ENCODE measurements around the gene BEND6.

Gene BEND6

GRCh38 chr6:56930846-56931245 lies 24.1 kb upstream of the BEND6 start:
- Histone ChIP-seq H3K4me1 (ENCODE audit: insufficient read depth, low read length, poor library complexity, severe bottlenecking) (peaks cover 69% of the 10 kb centered on the region), H3K9ac (ENCODE audit: low read depth, low read length, poor library complexity, severe bottlenecking) (no peak overlapping the region), H3K4me2 (ENCODE audit: low read depth, low read length, poor library complexity, severe bottlenecking) (no peak overlapping the region), H3K9me2 (replicated peaks; ENCODE audit: low read depth, low read length) (no peaks in the 10 kb centered on the region), H2AFZ (ENCODE audit: low read length) (no peak overlapping the region), H3K36me3 (ENCODE audit: insufficient read depth, low read length) (no peaks in the 10 kb centered on the region), H4K20me1 (ENCODE audit: insufficient read depth, low read length, poor library complexity, severe bottlenecking) (no peaks in the 10 kb centered on the region), H3K9me3 (ENCODE audit: insufficient read depth, low read depth, low read length) (no peaks in the 10 kb centered on the region), H3K27me3 (ENCODE audit: insufficient read depth, low read length, poor library complexity, severe bottlenecking) (no peaks in the 10 kb centered on the region), H3K79me2 (ENCODE audit: insufficient read depth, low read length) (peaks cover 6% of the 10 kb centered on the region; the same call in 1 of the 2 replicates), H3F3A (ENCODE audit: low read depth) (peaks cover 10% of the 10 kb centered on the region), H3K4me3 (ENCODE audit: low read length, poor library complexity, severe bottlenecking) (no peak overlapping the region)
- no peak for TF ChIP-seq EZH2phosphoT487 (IDR thresholded peaks at IDR 0.05; ENCODE audit: borderline replicate concordance)
- TF ChIP-seq CTCF (conservative IDR thresholded peaks at IDR 0.05; ENCODE audit: low read length) = no peak

- no peak for TF ChIP-seq CTCF (conservative IDR thresholded peaks at IDR 0.05; ENCODE audit: low read length)
- peak overlapping the region; percentile 89 for H3K4me2 ChIP-seq (ENCODE audit: low read depth, low read length, poor library complexity, severe bottlenecking)
- peaks cover 69% of the 10 kb centered on the region for H3K4me1 ChIP-seq (ENCODE audit: insufficient read depth, low read length, poor library complexity, severe bottlenecking)
- no peaks in the 10 kb centered on the region for H3K9me3 ChIP-seq (ENCODE audit: insufficient read depth, low read depth, low read length)
- H2AFZ ChIP-seq (ENCODE audit: low read length) = peak overlapping the region; percentile 50; the same call in 1 of the 2 replicates
- no peaks in the 10 kb centered on the region for H3K36me3 ChIP-seq (ENCODE audit: insufficient read depth, low read length)
- peaks cover 15% of the 10 kb centered on the region for H3K79me2 ChIP-seq (ENCODE audit: insufficient read depth, low read length)
- peak overlapping the region; percentile 90 for H3K9ac ChIP-seq (ENCODE audit: low read depth, low read length, poor library complexity, severe bottlenecking)
- H3F3A ChIP-seq (ENCODE audit: low read depth) = peaks cover 10% of the 10 kb centered on the region
- H3K9me2 ChIP-seq (replicated peaks; ENCODE audit: low read depth, low read length) = no peaks in the 10 kb centered on the region
- no peaks in the 10 kb centered on the region for H3K27me3 ChIP-seq (ENCODE audit: insufficient read depth, low read length, poor library complexity, severe bottlenecking)
- H4K20me1 ChIP-seq (ENCODE audit: insufficient read depth, low read length, poor library complexity, severe bottlenecking) = no peaks in the 10 kb centered on the region
- peak overlapping the region; percentile 66 for H3K4me3 ChIP-seq (ENCODE audit: low read length, poor library complexity, severe bottlenecking)
Measured at GRCh38 chr6:56932910-56933477, 21.9 kb upstream of the BEND6 start.

- H3K9me2 ChIP-seq (replicated peaks; ENCODE audit: low read depth, low read length) = no peaks in the 10 kb centered on the region
- H3K9me3 ChIP-seq (ENCODE audit: insufficient read depth, low read depth, low read length) = no peaks in the 10 kb centered on the region
- peak overlapping the region; percentile 50; the same call in 1 of the 2 replicates for H2AFZ ChIP-seq (ENCODE audit: low read length)
- peak overlapping the region; percentile 90 for H3K9ac ChIP-seq (ENCODE audit: low read depth, low read length, poor library complexity, severe bottlenecking)
- no peaks in the 10 kb centered on the region for H4K20me1 ChIP-seq (ENCODE audit: insufficient read depth, low read length, poor library complexity, severe bottlenecking)
- peak overlapping the region; percentile 89 for H3K4me2 ChIP-seq (ENCODE audit: low read depth, low read length, poor library complexity, severe bottlenecking)
- peaks cover 10% of the 10 kb centered on the region for H3F3A ChIP-seq (ENCODE audit: low read depth)
- no peak for TF ChIP-seq CTCF (conservative IDR thresholded peaks at IDR 0.05; ENCODE audit: low read length)
- no peak for TF ChIP-seq EZH2phosphoT487 (IDR thresholded peaks at IDR 0.05; ENCODE audit: borderline replicate concordance)
- no peaks in the 10 kb centered on the region for H3K27me3 ChIP-seq (ENCODE audit: insufficient read depth, low read length, poor library complexity, severe bottlenecking)
- H3K79me2 ChIP-seq (ENCODE audit: insufficient read depth, low read length) = peaks cover 15% of the 10 kb centered on the region
- H3K36me3 ChIP-seq (ENCODE audit: insufficient read depth, low read length) = no peaks in the 10 kb centered on the region
- H3K4me1 ChIP-seq (ENCODE audit: insufficient read depth, low read length, poor library complexity, severe bottlenecking) = peaks cover 69% of the 10 kb centered on the region
- peak overlapping the region; percentile 66 for H3K4me3 ChIP-seq (ENCODE audit: low read length, poor library complexity, severe bottlenecking)
Measured at GRCh38 chr6:56933650-56934049, 21.3 kb upstream of the BEND6 start.
